AG10803 (cell line): Measurements from ENCODE around the gene SPNS1.
"Not testable (repeated sequence)": the region's sequence is repeated elsewhere in the genome, so short reads cannot be mapped to it uniquely, and the experiment has no call there.

Experiments used
- DNase-seq: peaks from one replicate; pipeline ENCODE4 v3.0.0; 2010; ENCODE audit warnings: low read depth
- H3K4me3 ChIP-seq: 2 replicates; pipeline ENCODE4 v1.5.1; 2011; ENCODE audit warnings: mild to moderate bottlenecking, low read length, control low read depth
- TF ChIP-seq, protein P1 (sequence below): conservative IDR thresholded peaks from 2 replicates; pipeline ENCODE4 v1.5.1; 2011; ENCODE audit warnings: mild to moderate bottlenecking, low read length, control low read depth, inconsistent platforms

SPNS1 gene

DNA sequence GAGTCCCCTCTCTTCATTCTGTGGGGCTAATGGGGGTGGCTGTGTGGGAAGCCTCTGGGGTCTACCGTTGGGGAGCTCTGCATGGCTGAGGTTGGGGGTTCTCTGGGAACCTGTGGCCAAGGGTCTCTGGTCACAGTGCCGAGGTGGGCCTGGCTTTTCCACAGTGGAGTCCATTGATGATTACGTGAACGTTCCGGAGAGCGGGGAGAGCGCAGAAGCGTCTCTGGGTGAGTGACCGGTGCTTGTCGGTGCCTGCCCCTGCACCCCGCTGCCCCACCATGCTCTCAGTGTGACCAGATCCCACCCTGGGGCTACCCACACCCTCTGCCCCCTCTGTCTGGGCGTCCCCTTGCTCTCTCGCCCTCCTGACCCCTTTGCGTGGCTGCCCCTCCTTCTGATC is 14.8 kb downstream of the SPNS1 start:
- no peak overlapping the region for H3K4me3 ChIP-seq
- TF ChIP-seq, protein P1, sequence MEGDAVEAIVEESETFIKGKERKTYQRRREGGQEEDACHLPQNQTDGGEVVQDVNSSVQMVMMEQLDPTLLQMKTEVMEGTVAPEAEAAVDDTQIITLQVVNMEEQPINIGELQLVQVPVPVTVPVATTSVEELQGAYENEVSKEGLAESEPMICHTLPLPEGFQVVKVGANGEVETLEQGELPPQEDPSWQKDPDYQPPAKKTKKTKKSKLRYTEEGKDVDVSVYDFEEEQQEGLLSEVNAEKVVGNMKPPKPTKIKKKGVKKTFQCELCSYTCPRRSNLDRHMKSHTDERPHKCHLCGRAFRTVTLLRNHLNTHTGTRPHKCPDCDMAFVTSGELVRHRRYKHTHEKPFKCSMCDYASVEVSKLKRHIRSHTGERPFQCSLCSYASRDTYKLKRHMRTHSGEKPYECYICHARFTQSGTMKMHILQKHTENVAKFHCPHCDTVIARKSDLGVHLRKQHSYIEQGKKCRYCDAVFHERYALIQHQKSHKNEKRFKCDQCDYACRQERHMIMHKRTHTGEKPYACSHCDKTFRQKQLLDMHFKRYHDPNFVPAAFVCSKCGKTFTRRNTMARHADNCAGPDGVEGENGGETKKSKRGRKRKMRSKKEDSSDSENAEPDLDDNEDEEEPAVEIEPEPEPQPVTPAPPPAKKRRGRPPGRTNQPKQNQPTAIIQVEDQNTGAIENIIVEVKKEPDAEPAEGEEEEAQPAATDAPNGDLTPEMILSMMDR, result no peak
- no peak for DNase-seq

DNA sequence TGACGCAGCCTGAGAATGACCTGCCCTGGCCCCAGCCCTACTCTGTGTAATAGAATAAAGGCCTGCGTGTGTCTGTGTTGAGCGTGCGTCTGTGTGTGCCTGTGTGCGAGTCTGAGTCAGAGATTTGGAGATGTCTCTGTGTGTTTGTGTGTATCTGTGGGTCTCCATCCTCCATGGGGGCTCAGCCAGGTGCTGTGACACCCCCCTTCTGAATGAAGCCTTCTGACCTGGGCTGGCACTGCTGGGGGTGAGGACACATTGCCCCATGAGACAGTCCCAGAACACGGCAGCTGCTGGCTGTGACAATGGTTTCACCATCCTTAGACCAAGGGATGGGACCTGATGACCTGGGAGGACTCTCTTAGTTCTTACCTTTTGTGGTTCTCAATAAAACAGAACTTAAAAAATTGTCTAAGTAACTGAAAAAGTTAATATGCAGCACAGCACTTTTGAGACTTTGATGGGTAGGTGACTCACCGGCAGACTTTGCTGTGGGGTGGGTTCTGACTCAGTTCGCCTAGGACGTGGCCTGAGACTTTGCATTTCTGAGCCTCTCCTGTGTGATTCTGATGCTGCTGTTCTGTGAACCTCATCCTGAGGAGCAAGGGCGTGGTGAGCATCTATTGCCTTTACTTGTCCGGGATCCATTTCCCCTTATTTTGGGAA is 15.9 kb downstream of the SPNS1 start:
- DNase-seq, result no peak
- TF ChIP-seq, protein P1, result no peak
- no peak overlapping the region for H3K4me3 ChIP-seq

DNA sequence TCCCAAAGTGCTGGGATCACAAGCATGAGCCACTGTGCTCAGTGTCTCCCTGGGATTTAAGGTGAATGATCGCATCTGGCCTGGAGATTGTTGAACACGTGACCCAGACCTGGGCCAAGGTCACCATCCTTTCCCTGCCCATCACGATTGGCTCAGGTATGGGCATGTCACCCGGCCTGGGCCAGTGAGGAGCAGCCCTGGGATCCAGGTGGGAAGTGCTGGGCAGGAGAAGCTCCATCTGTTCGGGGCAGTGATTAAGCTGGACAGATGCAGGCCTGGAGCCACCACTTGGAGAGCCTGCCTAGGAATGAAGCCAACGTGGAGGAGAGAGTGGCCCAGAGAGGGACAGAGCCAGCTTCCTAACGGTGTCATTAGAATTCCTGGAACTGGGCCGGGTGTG is 17.1 kb downstream of the SPNS1 start:
- TF ChIP-seq, protein P1, result no peak
- H3K4me3 ChIP-seq, result no peak overlapping the region
- no peak for DNase-seq

DNA sequence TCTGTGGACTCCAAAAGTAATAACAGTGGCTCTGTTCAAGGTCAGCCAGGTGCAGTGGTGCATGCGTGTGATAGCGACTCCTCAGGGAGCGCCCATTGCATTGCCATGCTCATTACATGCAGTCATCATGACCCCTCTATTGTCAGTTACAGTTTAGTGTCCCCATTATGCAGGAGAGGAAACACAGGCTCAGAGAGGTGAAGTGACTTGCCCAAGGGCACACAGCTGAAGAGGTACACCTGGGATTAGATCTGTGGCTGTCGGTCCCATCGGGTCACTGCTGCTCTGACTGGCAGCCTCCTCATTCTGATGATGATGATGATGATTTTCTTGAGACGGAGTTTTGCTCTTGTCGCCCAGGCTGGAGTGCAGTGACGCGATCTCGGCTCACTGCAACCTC is 17.9 kb downstream of the SPNS1 start:
- TF ChIP-seq, protein P1, result no peak
- no peak for DNase-seq
- H3K4me3 ChIP-seq, result no peak overlapping the region

DNA sequence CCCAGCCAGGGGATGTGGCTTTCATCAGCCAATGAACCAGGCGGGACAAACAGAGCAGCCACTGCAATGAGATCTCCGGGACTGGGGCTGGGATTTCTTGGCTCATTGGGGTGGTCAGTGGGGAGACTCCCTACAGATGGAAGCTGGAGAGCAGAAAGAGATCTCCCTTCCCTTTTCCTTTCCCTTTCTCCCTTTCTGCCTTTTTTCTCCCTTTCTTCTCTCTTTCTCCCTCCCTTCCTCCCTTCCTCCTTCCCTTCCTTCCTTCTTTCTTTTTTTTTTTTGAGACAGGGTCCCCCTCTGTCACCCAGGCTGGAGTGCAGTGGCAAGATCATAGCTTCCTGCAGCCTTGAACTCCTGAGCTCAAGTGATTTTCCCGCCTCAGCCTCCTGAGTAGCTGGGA is 24.3 kb downstream of the SPNS1 start:
- no peak overlapping the region for H3K4me3 ChIP-seq
- DNase-seq, result no peak
- TF ChIP-seq, protein P1, result no peak

- TF ChIP-seq, protein P1, result no peak
- DNase-seq, result no peak
- no peak overlapping the region for H3K4me3 ChIP-seq
Measured at GRCh38 chr16:28999577-28999976, 25.0 kb downstream of the SPNS1 start.

GRCh38 chr16:29000019-29000418 is 25.4 kb downstream of the SPNS1 start:
- no peak for DNase-seq
- H3K4me3 ChIP-seq, result no peak overlapping the region
- TF ChIP-seq, protein P1, result no peak

DNA sequence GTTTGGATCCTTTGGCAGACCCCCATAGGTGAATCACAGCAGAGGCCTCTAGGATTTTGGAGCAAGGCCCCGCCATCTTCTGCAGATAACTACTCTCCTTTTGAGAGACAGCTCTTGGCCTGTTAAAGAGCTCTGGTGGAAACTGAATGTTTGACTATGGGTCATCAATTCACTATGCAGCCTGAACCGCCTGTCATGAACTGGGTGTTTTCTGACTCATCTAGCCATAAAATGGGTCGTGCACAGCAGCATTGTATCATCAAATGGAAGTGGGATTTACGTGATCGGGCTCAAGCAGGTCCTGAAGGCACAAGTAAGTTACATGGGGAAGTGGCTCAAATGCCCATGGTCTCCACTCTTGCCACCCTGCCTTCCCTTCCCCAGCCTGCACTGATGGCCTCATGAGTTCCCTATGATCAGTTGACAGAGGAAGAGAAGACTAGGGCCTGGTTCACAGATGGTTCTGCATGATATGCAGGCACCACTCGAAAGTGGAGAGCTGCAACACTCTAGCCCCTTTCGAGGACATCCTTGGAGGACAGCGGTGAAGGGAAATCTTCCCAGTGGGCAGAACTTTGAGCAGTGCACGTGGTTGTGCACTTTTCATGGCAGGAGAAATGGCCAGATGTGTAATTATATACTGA is 30.0 kb downstream of the SPNS1 start:
- H3K4me3 ChIP-seq, result not testable (repeated sequence)
- peak; percentile 25 for DNase-seq
